GM19455 (cell line): Measurements from ENCODE around the gene SLC12A8.
A peak's percentile ranks its signal among the peaks of the same experiment; 100 is the strongest.

Source experiments
- ATAC-seq: cut with Tn5 transposase; IDR thresholded peaks from one replicate; pipeline ENCODE4 v1.9.1; 2021; ENCODE audit not compliant: unreplicated experiment

SLC12A8 gene

DNA sequence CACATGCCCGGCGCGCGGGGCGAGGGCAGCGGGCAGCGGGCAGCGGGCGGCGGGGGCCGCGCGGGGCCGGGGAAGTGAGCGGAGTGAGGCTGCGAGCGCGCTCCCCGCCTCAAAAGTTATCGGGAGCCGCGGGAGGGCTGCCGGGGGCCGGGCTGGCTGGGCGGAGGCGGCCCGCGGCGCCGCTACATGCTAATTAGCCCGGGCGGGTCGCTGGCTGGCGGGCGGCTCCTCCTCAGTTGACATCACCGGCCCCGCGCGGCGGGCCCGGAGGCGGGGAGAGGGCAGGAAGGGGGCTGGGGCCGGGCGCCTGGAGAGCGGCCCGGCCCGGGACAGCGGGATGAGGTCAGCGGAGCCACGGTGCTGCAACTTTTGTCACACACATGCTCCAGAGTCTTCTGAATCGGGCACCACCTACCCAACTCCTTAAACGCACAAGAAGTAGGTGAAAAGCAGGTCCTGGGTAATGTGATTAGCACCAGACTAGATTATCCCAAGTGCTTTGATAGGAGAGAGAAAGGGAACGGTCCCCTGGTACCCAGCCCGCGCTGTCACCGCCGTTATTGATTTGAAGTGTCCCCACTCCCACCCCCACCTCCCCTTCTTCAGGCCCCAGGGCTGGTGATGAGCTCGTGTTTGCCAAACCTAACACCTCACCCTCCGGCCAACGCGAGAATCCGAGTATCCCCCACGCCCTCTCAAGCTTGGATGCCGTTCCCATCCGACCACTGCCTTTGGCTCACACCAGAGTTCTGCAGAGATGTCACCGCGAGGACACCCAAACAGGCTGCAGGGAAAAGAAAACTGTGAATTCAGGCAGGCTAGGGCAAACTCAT lies 156.4 kb downstream of the SLC12A8 start, which contains the start of gene HEG1:
HEG1 (minus strand) TSS at position 85 of the 833 bp plus-strand sequence. CDS start 107 bp downstream, outside the sequence.
- ATAC-seq: peak; percentile 73

DNA sequence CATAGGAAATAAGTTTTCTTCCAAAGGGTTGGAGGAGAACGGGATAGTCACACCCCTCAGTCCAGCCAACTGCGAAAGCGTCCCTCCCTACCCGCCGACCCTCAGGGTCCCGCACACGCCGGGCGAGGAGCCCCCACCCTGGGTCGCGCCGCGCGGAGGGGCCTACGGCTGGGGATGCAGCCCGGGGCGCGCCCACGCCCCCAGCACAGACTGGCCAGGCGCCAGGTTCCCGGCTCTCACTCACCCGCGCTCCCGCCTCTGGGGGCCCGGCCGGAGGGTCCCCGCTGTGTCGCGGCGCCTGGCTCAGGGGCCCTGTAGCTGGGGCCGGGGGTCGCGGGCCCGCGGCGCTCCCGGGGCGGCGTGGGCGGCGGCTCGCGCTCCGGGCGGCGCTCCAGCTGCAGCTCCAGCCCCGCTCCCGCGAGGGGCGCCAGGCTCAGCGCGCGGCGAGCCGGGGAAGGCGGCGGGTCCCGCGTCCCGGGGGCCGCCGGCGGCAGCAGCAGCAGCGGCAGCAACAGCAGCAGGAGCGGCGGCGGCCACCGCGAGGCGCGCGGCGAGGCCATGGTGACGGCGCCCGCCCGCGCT lies 157.1 kb downstream of the SLC12A8 start:
- ATAC-seq: peak; percentile 8

- ATAC-seq: peak; percentile 38
These were observed 157.9 kb downstream of the SLC12A8 start for GRCh38 chr3:125054449-125055329.

GRCh38 chr3:125054062-125054448 lies 158.5 kb downstream of the SLC12A8 start:
- no peak for ATAC-seq

- no peak for ATAC-seq
These were observed 159.2 kb downstream of the SLC12A8 start for GRCh38 chr3:125053304-125053699.

GRCh38 chr3:125052624-125053303 lies 159.8 kb downstream of the SLC12A8 start:
- no peak for ATAC-seq

DNA sequence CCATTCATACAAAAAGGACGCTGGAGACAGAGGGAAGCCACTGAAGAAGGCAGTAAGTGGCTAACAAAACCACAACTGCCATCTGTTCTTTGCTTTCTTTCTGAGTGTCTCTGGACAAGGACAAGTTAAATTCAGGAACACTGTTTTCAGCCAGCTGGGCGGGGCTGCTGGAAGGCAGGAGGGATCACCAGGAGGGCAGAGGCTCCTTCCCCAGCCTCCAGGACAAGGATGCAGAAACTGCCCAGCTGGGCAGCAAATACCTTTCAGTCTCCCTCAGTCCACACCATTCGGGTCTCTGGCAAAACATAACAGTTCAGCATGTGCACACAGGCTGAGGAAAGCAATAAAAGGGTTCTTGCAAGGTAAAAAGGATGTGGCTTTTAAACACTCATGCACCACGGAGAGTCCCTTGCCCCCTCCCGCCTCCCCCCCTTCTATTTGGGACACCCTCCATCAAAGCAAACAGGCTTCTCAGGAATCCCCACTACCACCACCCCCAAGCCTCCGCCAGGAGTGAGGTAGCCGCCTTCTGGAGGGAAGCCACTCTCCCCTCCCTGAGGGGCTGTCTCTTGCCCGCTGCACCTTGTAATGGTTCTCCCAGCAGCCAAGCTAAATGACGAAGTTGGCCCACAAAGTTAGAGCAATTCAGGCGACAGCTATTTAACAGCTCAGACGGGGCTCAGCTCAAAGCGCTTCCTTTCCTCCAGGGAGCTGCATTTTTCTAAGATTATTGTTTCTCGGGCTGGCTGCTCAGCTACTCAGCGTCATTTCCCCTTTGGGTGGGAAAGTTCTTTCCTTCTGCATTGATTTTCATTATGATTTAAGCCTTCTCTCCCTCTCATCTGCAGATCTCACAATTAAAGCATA lies 160.6 kb downstream of the SLC12A8 start:
- no peak for ATAC-seq

DNA sequence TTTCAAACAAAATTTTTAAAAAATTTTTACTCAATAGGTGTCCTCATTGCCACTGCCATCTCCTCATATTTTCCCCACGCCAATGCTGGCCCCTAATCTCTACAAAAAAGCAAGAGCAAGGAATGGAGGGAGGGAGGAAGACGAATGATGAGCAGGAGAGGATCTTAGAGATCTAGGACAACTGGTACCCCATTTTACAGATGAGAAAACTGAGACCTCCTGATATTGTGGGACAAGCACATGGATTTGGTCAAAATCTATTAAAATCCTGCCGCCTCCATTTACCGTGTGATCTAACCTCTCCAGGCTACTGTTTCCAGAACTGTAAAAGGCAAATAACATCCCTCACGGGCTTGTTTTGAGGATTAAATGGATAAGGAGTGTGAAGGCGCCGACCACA lies 161.3 kb downstream of the SLC12A8 start:
- ATAC-seq: no peak

DNA sequence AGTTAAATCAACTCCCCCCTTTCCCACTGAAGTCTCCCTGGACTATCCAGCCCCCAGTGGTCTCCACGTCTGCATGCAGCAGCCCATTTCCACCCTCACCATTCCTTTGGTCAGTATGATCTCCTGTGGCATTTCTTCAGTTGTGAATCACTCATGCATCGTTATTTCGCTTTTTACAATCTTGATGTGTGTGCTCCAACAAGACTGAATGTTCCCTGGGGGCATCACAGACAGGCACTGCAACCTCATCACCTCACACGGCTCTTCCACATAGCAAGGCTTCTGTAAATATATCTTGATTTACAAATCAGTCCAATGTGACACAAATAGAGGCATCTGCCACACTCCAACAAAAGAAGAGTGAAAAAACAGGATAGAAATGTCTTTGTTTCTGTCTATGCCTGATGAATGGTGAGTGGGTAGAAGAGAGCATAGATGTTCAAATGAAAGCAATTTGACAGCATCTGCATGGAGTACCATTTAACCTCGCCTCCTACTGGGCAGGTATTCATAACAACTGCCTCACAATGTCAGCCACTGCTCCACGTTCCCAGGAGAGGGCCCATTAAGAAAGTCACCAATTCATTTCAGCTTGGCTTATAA lies 162.0 kb downstream of the SLC12A8 start:
- ATAC-seq: no peak

- no peak for ATAC-seq
These were observed 164.3 kb downstream of the SLC12A8 start for GRCh38 chr3:125048282-125048681.

DNA sequence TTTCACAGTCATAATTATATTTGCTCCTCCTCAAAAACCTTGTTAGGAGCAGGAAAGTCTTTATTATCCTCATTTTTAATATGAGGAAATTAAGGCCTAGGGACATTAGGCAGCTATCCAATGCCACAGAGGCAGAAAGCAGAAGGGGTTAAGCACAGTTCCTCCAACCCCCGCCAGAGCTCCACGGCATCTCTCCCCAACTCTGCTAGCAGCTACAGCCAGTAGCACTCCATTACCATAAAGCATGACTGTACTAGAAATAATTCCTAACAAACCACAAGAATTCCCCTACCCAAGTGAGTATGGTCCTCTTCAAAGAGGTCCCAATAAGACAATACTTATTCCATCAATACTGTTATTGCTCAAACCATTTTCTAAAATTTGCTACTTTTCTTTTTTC lies 166.6 kb downstream of the SLC12A8 start:
- ATAC-seq: no peak

- no peak for ATAC-seq
These were observed 167.4 kb downstream of the SLC12A8 start for GRCh38 chr3:125045194-125045593.

GRCh38 chr3:125043599-125044151 lies 168.9 kb downstream of the SLC12A8 start:
- no peak for ATAC-seq

GRCh38 chr3:125042725-125043406 lies 169.7 kb downstream of the SLC12A8 start:
- ATAC-seq: no peak

DNA sequence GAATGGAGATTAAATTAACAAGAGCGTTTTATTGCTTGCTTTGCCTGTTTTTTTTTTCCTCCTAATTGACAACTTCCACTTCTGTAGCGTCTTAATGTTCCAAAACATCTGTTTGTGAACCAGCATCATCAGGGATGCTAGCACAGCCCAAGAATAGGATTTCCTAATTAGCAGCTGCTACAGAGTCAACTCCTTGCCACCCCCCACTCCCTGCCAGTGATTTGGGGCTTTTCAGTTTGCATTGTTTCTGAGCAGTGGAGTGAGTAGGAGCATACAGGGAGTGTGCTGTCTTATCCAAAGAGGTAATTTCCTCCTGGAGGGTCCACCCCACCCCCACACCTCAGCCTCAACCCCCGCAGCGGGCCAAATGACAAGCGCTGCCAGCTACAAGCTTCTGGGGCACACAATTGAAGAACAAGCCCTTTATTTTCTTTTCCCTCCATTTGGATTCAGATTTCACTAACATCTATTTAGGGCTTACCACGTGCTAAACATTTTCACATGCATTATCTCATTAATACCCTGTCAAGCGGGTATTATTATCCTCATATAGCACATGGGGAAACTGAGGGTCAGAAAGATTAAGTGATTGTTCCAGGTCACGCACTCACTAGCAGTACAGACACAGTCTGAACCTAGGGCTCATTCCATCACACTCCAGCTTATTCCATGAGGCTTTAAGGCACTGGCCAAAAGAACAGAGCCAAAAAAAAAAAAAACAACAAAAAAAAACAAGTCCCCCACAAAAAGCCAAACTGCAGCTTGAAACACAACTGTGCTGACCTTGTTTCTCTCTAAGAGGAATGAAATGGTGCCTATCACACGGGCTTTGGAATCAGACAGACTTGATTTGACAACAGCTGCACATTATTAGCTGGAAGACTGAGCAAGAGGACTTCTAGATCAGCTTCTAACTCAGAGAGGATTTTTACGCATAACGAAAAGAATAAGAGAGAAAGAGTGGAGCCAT lies 173.1 kb downstream of the SLC12A8 start:
- ATAC-seq: no peak

DNA sequence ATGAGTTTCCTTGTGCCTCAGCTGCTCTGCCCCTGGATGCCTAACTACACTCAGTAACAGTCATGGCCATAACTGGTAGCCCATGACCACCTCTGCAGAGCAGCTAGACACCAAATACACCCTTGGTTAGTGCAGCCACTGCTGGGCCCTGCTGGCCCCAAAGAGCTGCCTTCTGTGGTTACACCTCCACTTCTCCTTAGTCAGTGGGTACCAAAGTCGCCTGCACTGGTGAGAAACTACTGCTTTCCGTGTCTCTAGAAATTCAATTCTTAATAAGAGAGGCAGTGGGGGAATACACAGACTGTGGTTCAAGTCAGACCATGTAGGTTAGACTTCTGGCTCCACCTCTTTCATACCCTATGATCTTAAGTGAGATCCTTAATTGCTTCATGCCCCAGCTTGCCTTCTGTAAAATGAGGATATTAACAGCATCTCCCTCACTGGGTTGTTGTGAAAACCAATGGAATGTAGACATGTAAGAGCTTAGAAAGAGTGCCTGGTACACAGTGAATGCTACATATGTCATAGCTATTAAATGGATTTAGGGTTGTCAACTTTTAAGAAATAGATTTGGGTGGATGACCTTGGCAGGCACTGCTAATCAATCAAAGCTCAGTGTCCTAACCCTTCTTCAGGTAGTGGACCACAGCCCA lies 174.9 kb downstream of the SLC12A8 start:
- no peak for ATAC-seq

GRCh38 chr3:125035217-125035616 lies 177.3 kb downstream of the SLC12A8 start:
- ATAC-seq: peak; percentile 66
